K562 (cell line): ENCODE results near the gene NARF. TPM values are rescaled to one million over a fixed set of nuclear protein-coding genes. Genes with fewer than 3 reads are reported as not detected.

ENCODE experiments used
- ATAC-seq: fragments of 200-7000 bp; cut with Tn5 transposase; 3 replicates; pipeline ENCODE4 v1.9.1; 2020; ENCODE audit warnings: moderate library complexity
- BruUV-seq: library from RNA; stranded (reverse); fragments of 400-500 nt; replicated peaks from 2 replicates; lab custom pipeline; 2021; lab: Mats Ljungman, UMichigan
- CTCF ChIA-PET: fragments of 300-600 bp; formaldehyde crosslinking; extraction: SDS; loops from one replicate; lab custom pipeline; 2021; ENCODE audit warnings: low intra/inter-chr PET ratio; lab: Yijun Ruan, JAX
- POLR2A ChIA-PET: fragments of 300-600, 350-650 bp; sonication (Branson Sonifier 250); formaldehyde crosslinking; extraction: SDS; loops from one replicate; lab custom pipeline; 2021; ENCODE audit warnings: antibody characterized with exemption, inconsistent platforms; lab: Yijun Ruan, JAX
- DNase-seq, 4 experiments: peaks; one replicate each; pipeline versions ENCODE4 v3.0.0 to v3.0.0-alpha.2; 2011 to 2018; ENCODE audit warnings: low spot score in 3 of 4, mixed read lengths in 3 of 4; ENCODE audit errors: extremely low read depth in 1 of 4
- FAIRE-seq: peaks from 2 replicates; lab custom pipeline; 2011; peaks lifted over from hg19 to GRCh38; lab: Jason Lieb, UNC
- H2AFZ ChIP-seq: 2 replicates; pipeline ENCODE4 v1.6.0; 2011; ENCODE audit warnings: low read depth, low read length, control low read depth, inconsistent platforms
- H3K27ac ChIP-seq: fragments of 200-600 bp; 3 replicates; pipeline ENCODE4 v1.8.0; 2011; ENCODE audit warnings: low read depth, mild to moderate bottlenecking, control low read depth, inconsistent platforms, low read length, moderate library complexity, mixed read lengths; ENCODE audit errors: extremely low read depth
- H3K27me3 ChIP-seq, 2 experiments: fragments of 300-600 bp in 1 of 2; 2 replicates in 1 of 2; 3 replicates in 1 of 2; pipeline versions ENCODE4 v1.6.0 to v1.8.0; 2011; ENCODE audit warnings: inconsistent platforms in 2 of 2, low read length in 2 of 2, mild to moderate bottlenecking in 1 of 2, mixed read lengths in 1 of 2, moderate library complexity in 1 of 2; ENCODE audit not compliant: control insufficient read depth in 2 of 2, insufficient read depth in 2 of 2
- H3K36me3 ChIP-seq: fragments of 300-600 bp; 3 replicates; pipeline ENCODE4 v1.8.0; 2011; ENCODE audit warnings: mild to moderate bottlenecking, low read length, inconsistent platforms; ENCODE audit not compliant: control insufficient read depth, insufficient read depth
- H3K4me1 ChIP-seq, 2 experiments: fragments of 200-600 bp in 1 of 2; replicated peaks in 1 of 2; 2 replicates in 1 of 2; 3 replicates in 1 of 2; pipeline versions ENCODE4 v1.5.1 to v1.8.0; 2011; ENCODE audit warnings: inconsistent platforms in 2 of 2, low read length in 2 of 2, mild to moderate bottlenecking in 1 of 2, mixed read lengths in 1 of 2, moderate library complexity in 1 of 2; ENCODE audit not compliant: control insufficient read depth in 2 of 2, insufficient read depth in 2 of 2
- H3K4me2 ChIP-seq: 2 replicates; pipeline ENCODE4 v1.6.1; 2011; ENCODE audit warnings: low read length, control low read depth, inconsistent platforms, mixed read lengths; ENCODE audit not compliant: insufficient read depth
- H3K4me3 ChIP-seq: fragments of 200-600 bp; sonication (generic), shearing (Covaris generic); 2 replicates; pipeline ENCODE4 v1.5.1; 2016; ENCODE audit warnings: control low read depth, inconsistent platforms
- H3K79me2 ChIP-seq: fragments of 200-600 bp; 3 replicates; pipeline ENCODE4 v1.8.0; 2011; ENCODE audit warnings: low read length, inconsistent platforms; ENCODE audit not compliant: control insufficient read depth, insufficient read depth
- H3K9ac ChIP-seq, 2 experiments: 2 replicates each; pipeline versions ENCODE4 v1.6.0 to v1.6.1; 2011; ENCODE audit warnings: low read depth in 2 of 2, low read length in 2 of 2, control low read depth in 1 of 2, inconsistent platforms in 1 of 2, mild to moderate bottlenecking in 1 of 2, mixed read lengths in 1 of 2; ENCODE audit not compliant: insufficient read depth in 1 of 2
- H3K9me1 ChIP-seq: one replicate; pipeline ENCODE4 v1.6.0; 2011; ENCODE audit warnings: inconsistent platforms, mild to moderate bottlenecking, low read length, moderate library complexity; ENCODE audit not compliant: control insufficient read depth, insufficient read depth
- H3K9me3 ChIP-seq: replicated peaks from 2 replicates; pipeline ENCODE4 v1.5.1; 2011; ENCODE audit warnings: low read depth, low read length, inconsistent platforms; ENCODE audit not compliant: control insufficient read depth, insufficient read depth
- H4K20me1 ChIP-seq: replicated peaks from 2 replicates; pipeline ENCODE4 v1.6.1; 2011; ENCODE audit warnings: low read length, inconsistent platforms, mixed read lengths; ENCODE audit not compliant: control insufficient read depth, insufficient read depth
- HMG20A ChIP-seq: fragments of 450-650 bp; formaldehyde crosslinking; conservative IDR thresholded peaks from 2 replicates; pipeline ENCODE4 v1.4.0; 2020; ENCODE audit warnings: mild to moderate bottlenecking, mixed read lengths
- MEIS2 ChIP-seq: fragments of 450-650 bp; IDR thresholded peaks from 2 replicates; pipeline ENCODE4 v1.6.1; 2014; ENCODE audit warnings: mild to moderate bottlenecking; ENCODE audit not compliant: partially characterized antibody
- WGBS: fragments of 100-300 bp; shearing (Covaris generic); methylation state at CpG from one replicate; pipeline ENCODE4 v1.1.6; 2016; ENCODE audit warnings: low coverage, mixed read lengths; ENCODE audit not compliant: insufficient coverage; ENCODE audit errors: missing lambda C conversion rate; 5-methylcytosine and 5-hydroxymethylcytosine counted together
- in situ Hi-C: fragments of 300-500 bp; cut with MboI; formaldehyde crosslinking; loops from 4 replicates; pipeline ENCODE4 v1.15.0; 2018; ENCODE audit warnings: inconsistent platforms, mixed read lengths
- intact Hi-C: fragments of 100-400 bp; cut with micrococcal nuclease; formaldehyde crosslinking; loops from 2 replicates; pipeline ENCODE4 v1.14.2; 2022
- polyA plus RNA-seq, 8 experiments: library from polyadenylated mRNA; depleted of rRNA in 4 of 8; stranded (reverse) in 5 of 8; unstranded in 3 of 8; fragments of >200 nt; fragmentation: Nextera tagmentation in 2 of 8; fragmentation: Illumina TruSeq in 1 of 8; extraction: Ambion mirVana in 2 of 8; extraction: Trizol in 1 of 8; gene quantifications; 2 replicates each; pipeline versions ENCODE4 v1.2.1 to v1.2.3, GENCODE V29; 2011 to 2014; ENCODE audit warnings: inconsistent platforms in 1 of 8, missing spikeins in 1 of 8
- total RNA-seq, 7 experiments: library from RNA; depleted of rRNA in 6 of 7; stranded (reverse); fragments of >200 nt in 6 of 7; fragmentation: Illumina TruSeq in 2 of 7; extraction: Trizol in 2 of 7; gene quantifications; 2 replicates each; pipeline versions ENCODE4 v1.2.1 to v1.2.3, GENCODE V29; 2011 to 2021; ENCODE audit warnings: low replicate concordance in 1 of 7
- TF ChIP-seq, protein P1 (sequence below): fragments of 250-450 bp; sonication (Bioruptor Pico); IDR thresholded peaks from 2 replicates; pipeline ENCODE4 v1.5.0; 2020; ENCODE audit warnings: mild to moderate bottlenecking

Gene NARF
- total and polyA plus RNA-seq, 9 of the 15 experiments (the other 6 are each of a cell fraction or from before 2014, with no cell fraction given) = 60.4 to 423 (median 132) TPM

DNA sequence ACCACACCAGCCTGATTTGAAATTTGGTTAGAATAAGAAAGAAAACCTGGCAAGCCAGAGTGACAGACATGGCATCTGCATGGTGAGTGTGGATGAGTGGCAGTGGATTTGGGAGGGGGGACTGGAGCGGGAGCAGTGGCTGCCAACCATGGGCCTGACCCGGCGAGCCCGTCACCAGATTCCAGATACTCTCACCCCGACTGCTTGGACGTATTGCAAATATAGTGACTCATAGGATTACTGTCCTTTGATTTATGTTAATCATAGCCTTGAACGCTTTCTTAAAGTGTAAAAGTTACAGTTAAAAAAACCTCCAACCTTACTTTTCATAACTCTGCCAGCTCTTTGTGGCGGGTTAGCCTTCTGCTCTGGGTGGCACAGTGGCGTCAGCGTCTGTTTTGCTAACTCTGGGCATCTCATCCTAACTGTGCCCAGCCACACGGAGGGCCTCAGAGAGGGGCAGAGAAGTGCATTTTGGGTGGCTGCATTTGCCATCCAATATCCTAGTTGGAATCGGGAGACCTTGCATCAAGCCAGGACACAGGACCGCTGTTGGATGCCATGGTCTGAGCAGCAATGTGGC is 34.2 kb downstream of the NARF start:
- in situ Hi-C loops (no loop called here), intact Hi-C loops (loop anchor here (5.0 to 10.0 kb wide), 3 partner anchors 35 to 138 kb away; partner anchors contain the start of genes NARF and TEX19)
- Histone ChIP-seq H3K9me1 (peaks cover 3% of the 10 kb centered on the region), H3K27ac (no peak overlapping the region), H3K9me3 (no peaks in the 10 kb centered on the region), H3K9ac (peak overlapping the region in 1 of 2 experiments; percentile 42; a peak in 1 of 4 replicates), H3K4me3 (no peak overlapping the region), H3K36me3 (peaks cover 15% of the 10 kb centered on the region; the same call in 2 of the 3 replicates), H3K4me2 (no peak overlapping the region), H3K79me2 (no peaks in the 10 kb centered on the region), H3K27me3 (no peaks in the 10 kb centered on the region), H2AFZ (no peak overlapping the region), H3K4me1 (peaks cover 2 to 49% of the 10 kb centered on the region in 2 experiments; a peak in 4 of 5 replicates), H4K20me1 (0 out of 2 replicates have a peak, but pooled peaks cover 6% of the 10 kb centered on the region)
- POLR2A ChIA-PET = interaction anchor here (1.0 to 1.4 kb wide), 4 partner anchors 10 to 17 kb away, joined by 3 to 7 read pairs (median 4); no protein-coding TSS in a partner anchor
- no peak for DNase-seq
- BruUV-seq = no TSS peak
- 24% methylated on average over 12 of the region's 13 CpGs for whole genome bisulfite sequencing
- TF ChIP-seq HMG20A (CRISPR knock-in tag) (no peak), MEIS2 (peak; percentile 33)
- TF ChIP-seq, protein P1, sequence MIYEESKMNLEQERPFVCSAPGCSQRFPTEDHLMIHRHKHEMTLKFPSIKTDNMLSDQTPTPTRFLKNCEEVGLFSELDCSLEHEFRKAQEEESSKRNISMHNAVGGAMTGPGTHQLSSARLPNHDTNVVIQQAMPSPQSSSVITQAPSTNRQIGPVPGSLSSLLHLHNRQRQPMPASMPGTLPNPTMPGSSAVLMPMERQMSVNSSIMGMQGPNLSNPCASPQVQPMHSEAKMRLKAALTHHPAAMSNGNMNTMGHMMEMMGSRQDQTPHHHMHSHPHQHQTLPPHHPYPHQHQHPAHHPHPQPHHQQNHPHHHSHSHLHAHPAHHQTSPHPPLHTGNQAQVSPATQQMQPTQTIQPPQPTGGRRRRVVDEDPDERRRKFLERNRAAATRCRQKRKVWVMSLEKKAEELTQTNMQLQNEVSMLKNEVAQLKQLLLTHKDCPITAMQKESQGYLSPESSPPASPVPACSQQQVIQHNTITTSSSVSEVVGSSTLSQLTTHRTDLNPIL = no peak
- FAIRE-seq = no peak
- no peak for ATAC-seq
- CTCF ChIA-PET = no interaction called here
